Endothelial cell of umbilical vein (primary cell): Measurements from ENCODE around the gene CFAP46.

Source experiments
- CTCF ChIP-seq, 2 donors: IDR thresholded peaks; 1 replicate in 1 of 2; 2 replicates in 1 of 2; pipeline ENCODE4 v1.5.1; 2011; ENCODE audit warnings: low read length in 2 of 2, mild to moderate bottlenecking in 2 of 2, moderate library complexity in 2 of 2, control low read depth in 1 of 2, inconsistent platforms in 1 of 2, low read depth in 1 of 2; ENCODE audit not compliant: insufficient read depth in 1 of 2; ENCODE audit errors: extremely low read depth in 1 of 2
- EZH2 ChIP-seq: IDR thresholded peaks from 2 replicates; pipeline ENCODE4 v1.6.1; 2012; ENCODE audit warnings: borderline replicate concordance, low read depth, mild to moderate bottlenecking, moderate library complexity, low read length, inconsistent platforms; ENCODE audit not compliant: severe bottlenecking
- FOS ChIP-seq: IDR thresholded peaks from 2 replicates; pipeline ENCODE4 v1.6.1; 2011; ENCODE audit warnings: mild to moderate bottlenecking, low read length, moderate library complexity, borderline replicate concordance; ENCODE audit not compliant: insufficient read depth
- JUN ChIP-seq: IDR thresholded peaks from 2 replicates; pipeline ENCODE4 v1.6.1; 2011; ENCODE audit warnings: borderline replicate concordance, low read depth; ENCODE audit not compliant: insufficient read length, insufficient read depth
- MAX ChIP-seq: IDR thresholded peaks from 2 replicates; pipeline ENCODE4 v1.6.1; 2011; ENCODE audit not compliant: insufficient read depth, insufficient read length
- MYC ChIP-seq: IDR thresholded peaks from one replicate; pipeline ENCODE4 v1.6.1; 2011; ENCODE audit warnings: mild to moderate bottlenecking, low read depth, low read length
- POLR2A ChIP-seq: IDR thresholded peaks from 2 replicates; pipeline ENCODE4 v1.6.1; 2012; ENCODE audit warnings: low read depth, mild to moderate bottlenecking, control low read depth, low read length
- POLR2AphosphoS5 ChIP-seq: IDR thresholded peaks from 2 replicates; pipeline ENCODE4 v1.6.1; 2012; ENCODE audit warnings: low read depth, mild to moderate bottlenecking, control low read depth, low read length, moderate library complexity; ENCODE audit not compliant: insufficient read depth

GRCh38 chr10:132945894-132946255 is 3.5 kb upstream of the CFAP46 start:
- TF ChIP-seq POLR2AphosphoS5 (no peak), CTCF (IDR thresholded peaks at IDR 0.05; ENCODE audit: extremely low read depth in 1 of 2, insufficient read depth in 1 of 2, low read depth in 1 of 2, low read length in 2 of 2) (no peak), MYC (no peak), POLR2A (no peak), JUN (no peak), EZH2 (no peak), FOS (no peak), MAX (peak; percentile 17)
